GM12878 (cell line): ENCODE measurements around the gene MLPH. TPM values are rescaled to one million over a fixed set of nuclear protein-coding genes. Genes with fewer than 3 reads are reported as not detected.

Source experiments
- ATAC-seq: fragments of 200-7000 bp; cut with Tn5 transposase; 3 replicates; pipeline ENCODE4 v1.9.1; 2020; ENCODE audit warnings: mild to moderate bottlenecking, moderate library complexity
- BruUV-seq: library from RNA; stranded (reverse); fragments of 400-500 nt; replicated peaks from 2 replicates; lab custom pipeline; 2021; lab: Mats Ljungman, UMichigan
- CTCF ChIA-PET: fragments of 300-600 bp; sonication (Branson Sonifier 250); formaldehyde crosslinking; extraction: SDS; loops from one replicate; lab custom pipeline; 2021; ENCODE audit warnings: inconsistent platforms; lab: Yijun Ruan, JAX
- POLR2A ChIA-PET: fragments of 350-600 bp; formaldehyde crosslinking; extraction: SDS; loops from one replicate; lab custom pipeline; 2021; ENCODE audit warnings: inconsistent platforms; lab: Charles Lee
- RAD21 ChIA-PET: fragments of 300-600 bp; sonication (Branson Sonifier 250); formaldehyde crosslinking; loops from one replicate; lab custom pipeline; 2023; ENCODE audit warnings: antibody characterized with exemption; ENCODE audit not compliant: unreplicated experiment; lab: Charles Lee
- SMC1A ChIA-PET: fragments of 300-600 bp; sonication (Branson Sonifier 250); formaldehyde crosslinking; loops from one replicate; lab custom pipeline; 2023; ENCODE audit not compliant: unreplicated experiment, uncharacterized antibody; lab: Charles Lee
- DNase-seq: peaks from one replicate; pipeline ENCODE4 v3.0.0-alpha.2; 2011; ENCODE audit warnings: low read depth, low spot score
- FAIRE-seq: peaks from 3 replicates; lab custom pipeline; 2011; peaks lifted over from hg19 to GRCh38; lab: Jason Lieb, UNC
- H2AFZ ChIP-seq: 2 replicates; pipeline ENCODE4 v1.6.0; 2011; ENCODE audit warnings: low read depth, low read length, control low read depth; ENCODE audit not compliant: control insufficient read depth
- H3K27ac ChIP-seq: 2 replicates; pipeline ENCODE4 v1.5.1; 2011; ENCODE audit warnings: control low read depth; ENCODE audit not compliant: control insufficient read depth, insufficient read depth
- H3K27me3 ChIP-seq, 2 experiments: replicated peaks in 1 of 2; 2 replicates each; pipeline versions ENCODE4 v1.6.0 to v1.6.1; 2011; ENCODE audit warnings: low read length in 1 of 2; ENCODE audit not compliant: control insufficient read depth in 2 of 2, insufficient read depth in 2 of 2
- H3K36me3 ChIP-seq, 2 experiments: 2 replicates each; pipeline ENCODE4 v1.5.1; 2011; ENCODE audit warnings: low read length in 1 of 2; ENCODE audit not compliant: control insufficient read depth in 2 of 2, insufficient read depth in 2 of 2
- H3K4me1 ChIP-seq: 2 replicates; pipeline ENCODE4 v1.6.1; 2011; ENCODE audit warnings: mild to moderate bottlenecking, low read length, moderate library complexity, mixed read lengths; ENCODE audit not compliant: control insufficient read depth, insufficient read depth
- H3K4me2 ChIP-seq: 2 replicates; pipeline ENCODE4 v1.6.0; 2011; ENCODE audit warnings: control low read depth; ENCODE audit not compliant: control insufficient read depth, insufficient read depth
- H3K4me3 ChIP-seq: fragments of 200-600 bp; sonication (generic); 2 replicates; pipeline ENCODE4 v1.5.1; 2016
- H3K79me2 ChIP-seq: 2 replicates; pipeline ENCODE4 v1.6.0; 2011; ENCODE audit warnings: low read length; ENCODE audit not compliant: control insufficient read depth, insufficient read depth
- H3K9ac ChIP-seq: 2 replicates; pipeline ENCODE4 v1.8.0; 2011; ENCODE audit warnings: low read length, control low read depth, mixed read lengths; ENCODE audit not compliant: control insufficient read depth, insufficient read depth
- H3K9me3 ChIP-seq: replicated peaks from 3 replicates; pipeline ENCODE4 v1.5.1; 2011; ENCODE audit warnings: mild to moderate bottlenecking, low read length; ENCODE audit not compliant: control insufficient read depth, insufficient read depth
- H4K20me1 ChIP-seq: 2 replicates; pipeline ENCODE4 v1.6.0; 2011; ENCODE audit not compliant: control insufficient read depth, insufficient read depth
- DPF2 ChIP-seq: fragments of 450-650 bp; IDR thresholded peaks from 2 replicates; pipeline ENCODE4 v1.6.1; 2017; ENCODE audit warnings: mild to moderate bottlenecking
- MEF2B ChIP-seq: fragments of 450-650 bp; IDR thresholded peaks from 2 replicates; pipeline ENCODE4 v1.6.1; 2018; ENCODE audit warnings: mild to moderate bottlenecking, moderate library complexity; ENCODE audit not compliant: partially characterized antibody, poor library complexity, severe bottlenecking
- MLLT1 ChIP-seq: fragments of 450-650 bp; IDR thresholded peaks from 2 replicates; pipeline ENCODE4 v1.6.1; 2016; ENCODE audit warnings: mild to moderate bottlenecking
- NR2C1 ChIP-seq: fragments of 450-650 bp; IDR thresholded peaks from 2 replicates; pipeline ENCODE4 v1.6.1; 2017; ENCODE audit warnings: antibody characterized with exemption, mild to moderate bottlenecking, moderate library complexity
- NR2F1 ChIP-seq: fragments of 450-650 bp; conservative IDR thresholded peaks from 2 replicates; pipeline ENCODE4 v1.6.1; 2017; ENCODE audit warnings: mild to moderate bottlenecking
- SMC3 ChIP-seq: IDR thresholded peaks from 2 replicates; pipeline ENCODE4 v1.6.1; 2011; ENCODE audit warnings: low read length, improper control_type of control experiment, borderline replicate concordance
- WGBS: methylation state at CpG from one replicate; pipeline ENCODE4 v1.1.6; 2016; ENCODE audit warnings: low lambda C conversion rate; ENCODE audit not compliant: insufficient replicate concordance, insufficient coverage; ENCODE audit errors: missing lambda C conversion rate; 5-methylcytosine and 5-hydroxymethylcytosine counted together
- in situ Hi-C: fragments of 300-500 bp; cut with MboI; formaldehyde crosslinking; loops from 9 replicates; pipeline ENCODE4 v1.14.3; 2018; ENCODE audit warnings: mixed read lengths
- intact Hi-C: fragments of 100-400 bp; cut with micrococcal nuclease; formaldehyde crosslinking; loops from one replicate; pipeline ENCODE4 v1.14.2; 2022; ENCODE audit not compliant: unreplicated experiment
- polyA plus RNA-seq, 11 experiments: library from polyadenylated mRNA; depleted of rRNA in 4 of 11; unstranded in 6 of 11; stranded (reverse) in 5 of 11; fragments of >200 nt; fragmentation: Nextera tagmentation in 4 of 11; fragmentation: Illumina TruSeq in 1 of 11; extraction: Ambion mirVana in 4 of 11; extraction: Trizol in 1 of 11; gene quantifications; 1 replicate in 1 of 11; 2 replicates in 10 of 11; pipeline versions ENCODE4 v1.2.1 to v1.2.3, GENCODE V29; 2011 to 2016; ENCODE audit warnings: inconsistent platforms in 2 of 11, missing spikeins in 2 of 11, low read depth in 1 of 11
- total RNA-seq, 4 experiments: library from RNA; depleted of rRNA in 3 of 4; stranded (reverse); fragments of >200 nt in 3 of 4; fragmentation: Illumina TruSeq in 1 of 4; extraction: Trizol in 1 of 4; gene quantifications; 2 replicates each; pipeline versions ENCODE4 v1.2.1 to v1.2.3, GENCODE V29; 2013 to 2021

Gene MLPH
- total and polyA plus RNA-seq, 10 of the 15 experiments (the other 5 are each of a cell fraction or from before 2014, with no cell fraction given), result 0.16 to 0.85 TPM; not detected in 8

GRCh38 chr2:237541243-237541642 is 54.2 kb downstream of the MLPH start:
- H4K20me1 ChIP-seq, result no peaks in the 10 kb centered on the region
- no peaks in the 10 kb centered on the region for H3K36me3 ChIP-seq
- H3K27ac ChIP-seq, result no peak overlapping the region
- ATAC-seq (peak; percentile 65), FAIRE-seq (no peak), DNase-seq (no peak)
- H3K27me3 ChIP-seq, result peaks cover 0 to 3% of the 10 kb centered on the region in 2 experiments; a peak in 1 of 4 replicates
- in situ Hi-C loops (no loop called here), intact Hi-C loops (no loop called here)
- TF ChIP-seq MEF2B, result peak; percentile 32
- TF ChIP-seq SMC3, result no peak
- peak; percentile 56 for TF ChIP-seq NR2C1
- peak; percentile 73 for TF ChIP-seq NR2F1
- TF ChIP-seq MLLT1, result no peak
- TF ChIP-seq DPF2, result no peak
- H2AFZ ChIP-seq, result peak overlapping the region; percentile 16; the same call in 1 of the 2 replicates
- no TSS peak for BruUV-seq
- H3K4me1 ChIP-seq, result peaks cover 6% of the 10 kb centered on the region; the same call in 1 of the 2 replicates
- H3K9ac ChIP-seq, result no peak overlapping the region
- H3K4me3 ChIP-seq, result no peak overlapping the region
- no peaks in the 10 kb centered on the region for H3K79me2 ChIP-seq
- RAD21 ChIA-PET, result interaction anchor here (0.5 to 2.8 kb wide), 5 partner anchors 12 to 128 kb away, joined by 3 to 13 read pairs (median 3); no protein-coding TSS in a partner anchor
- no peaks in the 10 kb centered on the region for H3K9me3 ChIP-seq
- SMC1A ChIA-PET, result interaction anchor here (1.0 to 3.5 kb wide), 5 partner anchors 10 to 31 kb away, joined by 3 to 16 read pairs (median 9); no protein-coding TSS in a partner anchor
- H3K4me2 ChIP-seq, result no peak overlapping the region
- POLR2A ChIA-PET, result interaction anchor here (1.0 to 2.5 kb wide), 4 partner anchors 10 to 28 kb away, joined by 3 to 11 read pairs (median 4); no protein-coding TSS in a partner anchor
- WGBS, result 7% methylated on average over 3 of the region's 5 CpGs
- CTCF ChIA-PET, result interaction anchor here (0.8 to 2.8 kb wide), 7 partner anchors 10 to 132 kb away, joined by 3 to 18 read pairs (median 4); no protein-coding TSS in a partner anchor
